ENCODE measurements around the gene HSD17B11. TPM values are rescaled to one million over a fixed set of nuclear protein-coding genes. Genes with fewer than 3 reads are reported as not detected.

Gene HSD17B11
- total RNA-seq, 4 donors from 2014 or later, result 4.2 to 41.8 (median 13.7) TPM

- H3K27ac ChIP-seq, result no peak overlapping the region
- DNase-seq, result no peak
- TF ChIP-seq POLR2A (IDR thresholded peaks at IDR 0.05), result no peak
- TF ChIP-seq CTCF (IDR thresholded peaks at IDR 0.05), result no peak
- H3K27me3 ChIP-seq, result no peaks in the 10 kb centered on the region
- H3K9me3 ChIP-seq, result peaks cover 0 to 18% (median 3%) of the 10 kb centered on the region in 3 donors
- intact Hi-C loops (cut with DNase I), result no loop called here
- no peaks in the 10 kb centered on the region for H3K4me1 ChIP-seq
- WGBS, 2 donors, result 100% methylated on average over 1 of the region's 1 CpG; no CpG with 5 or more reads in 1 of the 2 donors
- no peaks in the 10 kb centered on the region for H3K36me3 ChIP-seq
- H3K4me3 ChIP-seq, result no peak overlapping the region
These were observed 104.0 kb downstream of the HSD17B11 start for GRCh38 chr4:87286970-87287369.

Small RNA genes within 50 kb of the gene (small RNA-seq; reads per million reads assigned to genes)
- 0 reads per million in 4 donors for gene MIR5705
- gene RN7SL681P, result 0 reads per million in 4 donors

Other genes starting within 250 kb of the HSD17B11 start
- 1 to 10 TPM; 4.4 to 9.9 (median 6.9) TPM for gene KLHL8, start 170.6 kb downstream of the HSD17B11 start, total RNA-seq
- gene HSD17B13, start 68.3 kb downstream of the HSD17B11 start, total RNA-seq, result not detected
- 10 to 100 TPM; 14.7 to 19.1 (median 17.1) TPM for gene NUDT9, start 31.4 kb upstream of the HSD17B11 start, total RNA-seq
- 100 to 1,000 TPM in 2 of 4 donors, 10 to 100 TPM in 2; 37.3 to 450 (median 131) TPM for gene SPARCL1, start 138.2 kb upstream of the HSD17B11 start, total RNA-seq
- under 1 TPM in 1 of 4 donors, not detected in 3; 0.09 TPM for gene DSPP, start 217.3 kb upstream of the HSD17B11 start, total RNA-seq

Data from esophagus squamous epithelium (tissue), 5 donors.